Fibroblast of the aortic adventitia (primary cell): Measurements from ENCODE around the gene PDCL3. TPM values are rescaled to one million over a fixed set of nuclear protein-coding genes. Genes with fewer than 3 reads are reported as not detected.

Experiments
- DNase-seq: peaks from one replicate; pipeline ENCODE4 v3.0.0-alpha.2; 2010; ENCODE audit warnings: low read depth
- H3K4me3 ChIP-seq: 2 replicates; pipeline ENCODE4 v1.5.1; 2011; ENCODE audit warnings: low read depth, mild to moderate bottlenecking, control low read depth, low read length, moderate library complexity
- total RNA-seq: library from RNA; depleted of rRNA; stranded (reverse); fragments of >200 nt; gene quantifications from 2 replicates; pipeline ENCODE4 v1.2.3, GENCODE V29; 2012; ENCODE audit warnings: low replicate concordance
- TF ChIP-seq, protein P1 (sequence below): IDR thresholded peaks from 2 replicates; pipeline ENCODE4 v1.5.1; 2011; ENCODE audit warnings: mild to moderate bottlenecking, low read length, control low read depth, inconsistent platforms; ENCODE audit not compliant: insufficient read depth

Gene PDCL3
- total RNA-seq, 1 donor = 15.4 TPM

DNA sequence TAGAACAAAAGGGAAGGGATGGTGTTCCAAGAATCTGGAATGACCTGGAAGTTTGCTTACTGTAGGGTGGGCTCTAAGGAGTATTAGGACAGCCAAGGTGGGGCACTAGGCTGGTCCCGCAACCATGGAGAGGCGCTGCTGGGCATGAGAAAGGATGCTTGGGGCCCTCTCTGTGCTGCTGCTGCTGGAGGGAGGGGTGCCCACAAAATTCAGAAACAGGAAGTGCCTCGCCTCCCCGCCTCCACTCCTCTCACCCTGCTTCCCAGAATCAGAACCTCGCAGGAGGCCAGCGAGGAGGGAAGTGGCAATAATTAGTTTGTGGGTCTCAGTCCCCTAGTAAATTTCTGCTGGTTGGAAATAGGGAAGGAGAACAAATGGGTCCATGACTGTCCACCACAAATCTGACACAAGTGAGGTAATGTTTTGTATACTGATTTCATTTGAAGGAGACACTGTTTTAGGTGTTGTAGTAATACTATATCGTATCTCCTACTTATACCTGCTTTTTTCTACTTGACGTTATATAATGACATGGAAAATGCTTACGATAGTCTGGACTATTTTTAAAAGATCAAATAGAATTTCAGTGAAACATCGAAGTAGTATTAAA lies 7.9 kb upstream of the PDCL3 start:
- TF ChIP-seq, protein P1, sequence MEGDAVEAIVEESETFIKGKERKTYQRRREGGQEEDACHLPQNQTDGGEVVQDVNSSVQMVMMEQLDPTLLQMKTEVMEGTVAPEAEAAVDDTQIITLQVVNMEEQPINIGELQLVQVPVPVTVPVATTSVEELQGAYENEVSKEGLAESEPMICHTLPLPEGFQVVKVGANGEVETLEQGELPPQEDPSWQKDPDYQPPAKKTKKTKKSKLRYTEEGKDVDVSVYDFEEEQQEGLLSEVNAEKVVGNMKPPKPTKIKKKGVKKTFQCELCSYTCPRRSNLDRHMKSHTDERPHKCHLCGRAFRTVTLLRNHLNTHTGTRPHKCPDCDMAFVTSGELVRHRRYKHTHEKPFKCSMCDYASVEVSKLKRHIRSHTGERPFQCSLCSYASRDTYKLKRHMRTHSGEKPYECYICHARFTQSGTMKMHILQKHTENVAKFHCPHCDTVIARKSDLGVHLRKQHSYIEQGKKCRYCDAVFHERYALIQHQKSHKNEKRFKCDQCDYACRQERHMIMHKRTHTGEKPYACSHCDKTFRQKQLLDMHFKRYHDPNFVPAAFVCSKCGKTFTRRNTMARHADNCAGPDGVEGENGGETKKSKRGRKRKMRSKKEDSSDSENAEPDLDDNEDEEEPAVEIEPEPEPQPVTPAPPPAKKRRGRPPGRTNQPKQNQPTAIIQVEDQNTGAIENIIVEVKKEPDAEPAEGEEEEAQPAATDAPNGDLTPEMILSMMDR = no peak

DNA sequence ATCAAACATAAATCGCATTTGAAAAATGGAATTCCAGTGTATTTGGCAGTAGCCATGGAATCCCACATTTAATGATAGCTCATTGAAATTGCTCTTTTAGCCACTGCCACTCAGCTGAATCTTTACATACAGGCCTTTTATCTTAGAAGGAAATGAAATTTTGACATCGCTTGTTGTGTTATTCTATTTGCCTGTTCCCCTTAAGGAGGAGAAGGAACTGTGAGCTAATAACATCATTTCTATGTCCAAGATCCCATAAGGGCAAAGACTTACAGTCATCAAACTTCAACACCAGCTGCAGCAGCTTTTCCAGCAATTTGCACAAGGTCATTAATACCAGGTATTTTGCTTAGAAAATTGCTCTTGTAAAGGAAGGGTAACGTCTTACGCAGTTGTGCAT lies 6.0 kb upstream of the PDCL3 start:
- TF ChIP-seq, protein P1 = no peak
- no peak for DNase-seq

More for the DNA sequence above, 7.9 kb upstream of the PDCL3 start:
- DNase-seq = no peak
- no peak overlapping the region for H3K4me3 ChIP-seq

DNA sequence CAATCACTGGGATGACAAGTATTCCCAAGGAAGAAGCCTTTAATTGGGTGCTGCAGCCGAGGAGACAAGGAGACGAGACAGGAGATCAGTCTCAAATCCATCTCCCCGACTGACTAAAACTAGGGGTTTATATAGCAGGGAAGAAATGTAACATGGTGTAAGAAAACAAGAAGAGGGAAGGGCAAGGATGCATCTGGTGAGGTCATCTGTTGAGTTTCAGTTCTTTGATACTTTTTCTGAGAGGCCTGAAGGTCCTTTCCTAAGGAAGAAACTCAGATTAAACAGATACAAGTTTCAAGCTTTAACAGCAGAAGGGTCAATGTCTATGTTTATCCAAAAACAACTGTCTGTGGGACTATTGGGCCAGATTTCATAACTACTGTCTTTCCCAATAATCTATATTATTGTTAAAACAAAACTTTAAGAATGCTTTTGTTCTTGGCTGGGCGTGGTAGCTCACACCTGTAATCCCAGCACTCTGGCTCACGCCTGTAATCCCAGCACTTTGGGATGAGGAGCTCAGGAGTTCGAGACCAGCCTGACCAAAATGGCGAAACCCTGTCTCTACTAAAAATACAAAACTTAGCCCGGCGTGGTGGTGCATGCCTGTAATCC lies 2.5 kb upstream of the PDCL3 start:
- no peak for DNase-seq
- no peak overlapping the region for H3K4me3 ChIP-seq

More for the DNA sequence above, 6.0 kb upstream of the PDCL3 start:
- H3K4me3 ChIP-seq = no peak overlapping the region

DNA sequence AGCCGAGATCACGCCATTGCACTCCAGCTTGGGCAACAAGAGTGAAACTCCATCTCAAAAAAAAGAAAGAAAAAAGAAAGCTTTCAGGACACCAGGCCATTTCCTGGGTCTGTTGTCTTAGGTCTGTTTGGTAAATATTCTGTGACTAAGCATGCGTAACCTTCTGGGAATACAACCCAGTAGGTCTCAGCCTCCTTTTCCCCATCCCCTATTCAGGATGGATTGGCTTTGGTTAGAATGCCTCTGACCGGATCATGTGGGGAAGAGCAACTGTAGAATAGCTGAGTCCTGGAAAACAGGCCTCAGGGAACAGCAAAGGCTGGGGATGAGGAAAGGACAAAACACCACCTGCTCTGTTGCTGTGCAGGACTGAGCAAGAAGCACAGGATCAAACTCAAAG lies 1.6 kb upstream of the PDCL3 start:
- DNase-seq = no peak
- TF ChIP-seq, protein P1 = no peak
- no peak overlapping the region for H3K4me3 ChIP-seq

More for the DNA sequence above, 2.5 kb upstream of the PDCL3 start:
- TF ChIP-seq, protein P1 = no peak

DNA sequence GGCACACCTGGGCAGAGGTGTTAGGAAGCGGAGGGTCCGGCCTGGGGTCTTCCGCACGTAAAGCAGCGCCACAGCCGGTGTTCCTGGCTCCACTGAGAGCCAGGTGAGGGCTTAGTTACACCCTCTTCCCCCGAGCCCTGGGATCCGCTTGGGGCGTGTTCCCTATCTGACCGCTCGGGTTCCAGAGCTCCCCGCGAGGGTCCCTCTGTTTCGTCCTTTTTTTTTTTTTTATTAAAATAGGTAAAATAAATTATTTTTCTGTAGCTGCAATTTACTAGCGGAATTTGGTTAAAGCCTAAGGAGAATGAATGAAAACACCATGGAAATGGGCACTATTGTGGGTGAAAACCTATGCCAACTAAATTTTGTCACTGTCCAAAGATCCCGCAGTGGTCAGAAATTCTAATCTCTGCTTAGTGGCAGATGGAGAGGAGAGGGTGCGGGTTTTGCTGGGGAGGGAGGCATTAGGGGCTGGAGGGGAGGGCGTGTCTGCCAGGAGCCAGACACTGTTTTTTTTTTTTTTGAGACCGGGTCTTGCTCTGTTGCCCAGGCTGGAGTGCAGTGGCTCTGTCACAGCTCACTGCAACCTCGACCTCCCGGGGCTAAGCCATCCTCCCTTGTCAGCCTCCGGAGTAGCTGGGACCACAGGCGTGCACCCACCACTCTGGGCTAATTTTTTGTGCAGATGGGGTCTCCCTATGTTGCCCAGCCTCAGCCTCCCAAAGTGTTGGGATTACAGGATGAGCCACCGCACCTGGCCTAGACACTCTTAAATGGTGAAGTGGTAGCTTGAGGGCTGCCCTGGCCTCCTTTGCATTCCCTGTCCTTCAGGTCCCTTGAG lies 834 bp downstream of the PDCL3 start:
- H3K4me3 ChIP-seq = peak overlapping the region; percentile 97
- no peak for DNase-seq
- TF ChIP-seq, protein P1 = no peak

DNA sequence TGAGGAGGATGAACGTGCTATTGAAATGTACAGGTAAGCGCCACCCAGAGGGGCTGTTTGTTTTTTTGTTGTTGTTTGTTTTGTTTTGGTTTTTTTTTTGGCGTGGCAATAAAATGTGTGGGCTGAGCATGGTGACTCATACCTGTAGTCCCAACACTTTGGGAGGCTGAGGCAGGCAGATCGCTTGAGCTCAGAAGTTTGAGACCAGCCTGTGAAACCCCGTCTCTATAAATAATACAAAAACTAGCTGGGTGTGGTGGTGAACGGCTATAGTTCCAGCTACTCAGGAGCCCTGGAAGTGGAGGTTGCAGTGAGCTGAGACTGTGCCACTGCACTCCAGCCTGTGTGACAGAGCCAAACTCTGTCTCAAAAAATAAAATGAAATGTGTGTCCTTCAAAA lies 6.2 kb downstream of the PDCL3 start:
- H3K4me3 ChIP-seq = no peak overlapping the region
- no peak for DNase-seq
- TF ChIP-seq, protein P1 = no peak
